GM18526 (cell line): ENCODE data around the gene CSTF1.

ENCODE experiments used
- POLR2A ChIP-seq: IDR thresholded peaks from 3 replicates; pipeline ENCODE4 v1.6.1; 2011; ENCODE audit not compliant: insufficient read length; ENCODE audit errors: extremely low read depth

The CSTF1 gene

DNA sequence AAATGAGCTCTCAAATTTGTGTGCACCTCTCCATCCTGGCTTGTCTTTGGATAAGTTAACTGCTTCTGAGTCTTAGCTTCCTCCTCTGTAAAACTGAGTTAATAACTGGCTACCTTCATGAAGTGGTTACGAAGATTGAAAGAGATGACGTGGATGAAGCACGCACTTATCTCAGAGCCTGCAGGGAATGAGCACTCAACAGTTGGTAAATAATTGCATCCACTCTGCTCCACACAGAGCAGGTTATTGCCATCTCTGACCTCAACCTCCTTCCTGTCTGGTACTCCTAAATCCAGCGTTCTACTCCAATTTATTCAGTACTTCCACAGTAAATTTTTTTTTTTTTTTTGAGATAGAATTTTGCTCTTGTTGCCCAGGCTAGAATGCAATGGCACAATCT, 7.3 kb upstream of the CSTF1 start:
- TF ChIP-seq POLR2A, result no peak

DNA sequence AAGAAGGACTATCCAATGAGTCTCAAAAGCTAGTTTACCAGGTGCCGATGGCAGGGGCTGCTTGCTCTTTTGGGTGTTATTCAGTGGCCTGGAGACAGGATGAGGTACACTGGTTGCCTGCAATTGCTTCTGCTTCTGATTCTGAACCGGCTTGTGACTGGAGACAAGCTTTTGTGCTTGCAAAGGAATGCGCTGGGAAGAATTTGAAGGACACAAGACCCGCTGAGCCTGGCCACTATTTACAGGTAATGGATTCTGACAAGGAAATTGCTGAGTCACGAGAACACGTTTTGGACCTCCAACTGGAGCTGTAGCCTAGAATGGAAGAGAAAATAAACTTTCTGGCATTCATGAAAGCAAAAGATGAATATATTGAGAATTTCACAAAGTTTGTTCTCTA, 6.2 kb upstream of the CSTF1 start:
- no peak for TF ChIP-seq POLR2A

DNA sequence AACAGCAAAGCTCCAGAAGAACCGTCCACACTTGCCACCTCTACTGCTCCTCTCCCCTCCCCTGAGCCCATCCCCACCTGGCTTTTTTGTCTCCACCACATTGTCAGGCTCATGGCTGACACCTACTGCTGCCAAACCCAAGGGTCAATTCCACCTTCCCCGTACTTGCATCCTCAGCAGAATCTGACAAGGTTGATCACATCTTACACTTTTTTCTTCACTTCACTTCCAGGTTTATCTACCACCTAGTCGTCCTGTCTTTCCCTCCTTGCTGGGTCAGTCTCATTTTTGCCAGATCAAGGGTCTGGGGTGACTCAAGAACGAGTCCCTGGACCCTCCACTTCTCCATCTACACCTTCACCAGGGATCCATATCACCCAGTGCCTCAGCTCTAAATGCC, 3.6 kb upstream of the CSTF1 start:
- no peak for TF ChIP-seq POLR2A

DNA sequence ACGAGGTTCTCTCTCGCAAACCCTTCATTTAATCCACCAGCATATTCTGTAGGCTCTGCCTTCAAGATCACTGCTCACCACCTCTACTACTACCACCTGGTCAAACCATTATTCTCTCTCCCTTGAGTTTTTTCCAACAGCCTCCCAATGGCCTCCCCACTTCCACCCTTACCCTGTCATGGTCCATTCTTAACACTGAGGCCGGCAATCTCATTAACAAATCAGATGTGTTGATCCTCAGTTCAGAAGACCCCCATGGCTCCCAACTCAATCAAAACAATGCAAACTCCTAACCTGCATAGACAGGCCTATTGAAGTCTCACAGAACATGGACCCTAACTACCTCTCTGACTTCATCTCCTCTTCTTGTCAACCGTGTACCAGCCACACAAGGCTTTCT, 2.6 kb upstream of the CSTF1 start:
- no peak for TF ChIP-seq POLR2A

DNA sequence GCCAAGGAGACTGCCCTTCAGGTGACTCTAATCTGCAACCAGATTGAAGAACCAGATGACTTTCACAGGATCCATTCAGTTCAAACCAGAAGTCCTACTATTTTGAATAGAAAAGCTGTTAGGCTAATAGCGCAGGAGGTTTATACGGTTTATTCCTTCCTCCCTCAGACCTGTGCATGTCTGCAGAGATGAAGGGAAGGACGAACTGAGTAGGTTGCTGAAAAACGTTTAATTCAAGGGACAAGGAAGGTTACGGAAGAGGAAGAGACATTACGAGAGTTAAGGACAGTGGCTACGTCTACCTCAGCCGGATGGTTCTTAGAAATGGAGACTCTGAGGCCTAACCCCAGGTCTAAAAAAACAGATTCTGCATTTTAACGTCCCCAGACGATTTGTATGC, 1.4 kb upstream of the CSTF1 start:
- TF ChIP-seq POLR2A, result no peak

DNA sequence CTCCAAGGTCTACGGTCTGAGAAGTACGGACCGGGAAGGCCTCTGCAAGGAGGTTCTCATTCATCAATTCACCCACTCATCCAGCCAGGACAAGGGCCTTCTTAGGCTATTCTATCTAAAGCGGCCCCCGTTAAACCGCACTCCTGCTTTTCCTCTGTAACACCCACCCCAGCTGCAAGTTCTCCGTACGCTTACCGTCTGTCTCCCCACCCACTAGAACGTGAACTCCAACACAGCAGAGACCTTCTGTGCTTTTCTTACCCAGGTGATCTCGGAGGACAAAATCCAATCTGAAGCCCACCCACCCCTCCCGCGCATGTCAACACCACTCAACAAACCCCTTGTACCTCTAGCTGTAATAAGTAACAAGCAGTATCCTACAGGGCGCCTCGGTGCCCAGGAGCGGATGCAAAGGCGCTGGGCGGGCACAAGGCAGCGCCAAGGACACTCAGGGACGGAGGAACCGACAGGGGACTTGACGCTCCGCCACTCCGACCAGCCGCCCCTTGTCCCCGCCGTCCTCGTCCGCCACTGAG, 781 bp upstream of the CSTF1 start:
- no peak for TF ChIP-seq POLR2A

DNA sequence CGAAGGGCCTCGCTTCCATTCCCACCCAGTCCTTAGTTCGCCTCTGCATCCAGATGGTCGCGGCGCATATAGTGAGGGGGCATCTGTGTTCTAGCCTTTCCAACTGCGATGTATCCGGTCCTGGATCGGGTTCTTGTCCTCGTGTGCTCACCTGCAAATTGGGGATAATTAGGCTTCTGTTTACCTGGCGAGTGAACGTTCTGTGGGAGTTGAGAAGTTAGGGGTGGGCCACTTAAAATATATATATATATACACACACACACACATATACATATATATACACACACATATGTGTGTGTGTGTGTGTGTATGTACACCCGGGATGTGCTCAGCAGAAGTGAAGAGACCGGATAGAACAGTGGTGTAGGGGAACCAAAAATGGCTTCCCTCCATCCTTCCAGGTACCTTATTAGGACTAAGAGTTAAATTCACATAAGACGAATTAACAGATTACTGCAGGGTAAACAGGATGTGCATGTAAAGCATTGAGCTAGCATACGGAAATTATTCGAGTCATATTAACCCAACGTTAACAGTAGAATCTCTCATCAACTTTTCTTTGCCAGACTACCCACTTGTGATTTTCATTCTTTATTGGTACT, 537 bp downstream of the CSTF1 start:
- TF ChIP-seq POLR2A, result no peak

DNA sequence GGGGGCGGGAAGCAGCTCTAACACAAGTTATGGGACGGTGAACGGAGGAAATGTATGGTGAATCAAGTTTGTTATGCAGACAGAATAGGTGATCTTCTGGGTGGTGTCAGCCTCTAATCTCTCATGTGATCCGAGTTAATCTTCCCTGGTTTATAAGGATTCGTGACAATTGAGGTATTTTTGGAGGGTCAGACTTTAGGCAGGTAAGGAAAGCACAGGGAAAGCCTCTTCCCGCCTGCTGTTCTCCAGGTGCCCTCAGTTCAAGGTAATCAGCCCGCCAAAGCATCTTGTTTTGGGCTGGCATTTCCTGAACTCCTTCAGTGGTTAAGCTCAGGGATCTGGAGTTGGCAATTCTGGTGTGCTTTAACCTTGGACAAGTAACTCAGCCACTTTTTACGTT, 1.2 kb downstream of the CSTF1 start:
- no peak for TF ChIP-seq POLR2A

DNA sequence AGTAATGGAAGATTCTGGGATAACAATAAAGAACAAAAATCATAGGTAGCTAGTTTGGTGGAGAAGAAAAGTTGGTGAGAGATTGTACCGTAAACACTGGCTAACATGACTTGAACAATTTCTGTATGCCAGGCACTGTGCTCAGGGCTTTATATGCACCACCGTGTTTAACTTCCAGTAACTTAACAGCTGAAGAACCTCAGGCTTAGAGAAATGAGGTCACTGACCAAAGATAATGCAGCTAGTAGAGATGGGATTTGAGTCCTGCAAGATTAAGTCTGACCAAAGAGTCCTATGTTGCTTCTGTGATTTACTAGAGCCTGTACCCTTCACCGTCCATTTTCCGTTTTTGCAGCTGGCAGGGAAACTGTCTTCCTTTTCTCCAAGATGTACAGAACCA, 2.7 kb downstream of the CSTF1 start:
- no peak for TF ChIP-seq POLR2A

DNA sequence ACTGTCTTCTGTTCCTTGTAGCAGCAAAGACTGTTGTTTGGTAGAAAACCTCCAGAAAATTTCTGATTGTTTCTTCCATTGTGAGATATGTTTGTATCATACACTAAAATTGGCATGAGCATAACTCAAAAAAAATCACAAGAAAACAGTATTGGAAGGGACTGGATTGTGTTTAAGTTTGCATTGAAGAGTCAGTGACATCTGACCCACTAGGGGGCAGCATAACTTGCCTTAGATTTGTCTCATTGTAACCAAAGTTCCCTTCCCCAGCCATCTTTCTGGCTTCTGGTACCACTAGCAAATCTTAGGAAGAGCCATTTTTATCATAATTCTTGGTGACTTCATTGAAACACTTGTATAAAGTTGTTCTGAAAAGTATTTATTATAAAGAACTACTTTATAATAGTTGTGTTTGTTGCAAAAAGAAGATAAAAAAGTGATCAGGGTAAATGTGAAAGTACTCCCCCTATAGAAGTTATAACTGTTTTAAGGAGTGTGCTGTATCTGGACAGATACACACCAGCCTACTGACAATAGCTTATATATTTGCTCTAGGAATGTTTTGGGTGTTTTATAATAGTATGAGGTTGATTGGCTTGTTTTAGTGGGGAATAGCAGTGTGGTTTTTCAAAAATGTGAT, 7.7 kb downstream of the CSTF1 start:
- no peak for TF ChIP-seq POLR2A

DNA sequence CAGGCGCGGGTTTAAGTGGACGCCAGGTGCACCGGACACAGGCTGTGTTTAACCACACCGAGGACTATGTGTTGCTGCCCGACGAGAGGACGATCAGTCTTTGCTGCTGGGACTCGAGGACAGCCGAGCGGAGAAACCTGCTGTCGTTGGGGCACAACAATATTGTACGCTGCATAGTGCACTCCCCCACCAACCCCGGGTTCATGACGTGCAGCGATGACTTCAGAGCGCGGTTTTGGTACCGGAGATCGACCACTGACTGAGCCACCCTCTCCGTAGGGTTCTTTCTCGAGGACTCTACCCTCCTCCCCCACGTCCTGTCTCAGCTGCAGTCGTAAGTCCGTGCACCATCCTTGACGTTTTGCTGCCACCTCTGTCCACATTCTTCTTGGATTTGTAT, 11.0 kb downstream of the CSTF1 start:
- no peak for TF ChIP-seq POLR2A

DNA sequence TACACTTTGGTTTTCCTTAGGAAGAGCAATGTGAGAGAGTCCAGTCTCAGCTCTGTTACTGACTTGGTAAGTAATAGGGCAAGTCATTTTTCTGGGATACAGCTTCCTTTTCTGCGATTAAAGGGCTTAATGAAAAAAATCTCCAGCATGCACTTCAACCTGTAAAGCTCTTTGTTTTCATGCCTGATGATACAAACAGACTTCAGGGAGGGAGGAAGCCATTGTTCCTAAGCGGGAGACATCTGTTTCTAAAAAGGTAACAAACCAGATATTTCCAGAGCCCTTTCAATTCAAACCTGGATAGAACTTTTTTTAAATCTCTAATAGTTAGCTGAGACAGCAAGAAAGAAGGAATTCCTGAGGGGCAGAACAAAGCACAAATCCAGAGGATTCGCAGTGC, 14.5 kb downstream of the CSTF1 start:
- no peak for TF ChIP-seq POLR2A

DNA sequence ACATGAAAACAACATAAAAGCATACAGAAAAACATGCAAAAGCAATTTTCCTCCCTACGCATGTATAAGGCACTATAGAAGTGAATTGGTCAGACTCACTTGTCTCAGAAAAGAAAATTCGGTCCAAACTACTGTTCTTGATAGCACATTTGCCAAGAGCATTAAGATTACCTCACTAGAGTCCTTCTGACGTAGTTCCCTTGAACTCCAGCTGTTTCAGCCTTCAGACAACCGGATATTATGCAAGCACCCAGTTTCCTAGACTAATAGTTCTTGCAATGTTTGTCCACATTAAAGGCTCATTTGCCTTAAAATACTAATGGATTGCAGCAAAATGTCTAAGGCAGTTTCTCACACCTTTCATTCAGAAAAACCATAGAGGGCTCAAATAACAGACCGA, 17.1 kb downstream of the CSTF1 start:
- TF ChIP-seq POLR2A, result no peak

DNA sequence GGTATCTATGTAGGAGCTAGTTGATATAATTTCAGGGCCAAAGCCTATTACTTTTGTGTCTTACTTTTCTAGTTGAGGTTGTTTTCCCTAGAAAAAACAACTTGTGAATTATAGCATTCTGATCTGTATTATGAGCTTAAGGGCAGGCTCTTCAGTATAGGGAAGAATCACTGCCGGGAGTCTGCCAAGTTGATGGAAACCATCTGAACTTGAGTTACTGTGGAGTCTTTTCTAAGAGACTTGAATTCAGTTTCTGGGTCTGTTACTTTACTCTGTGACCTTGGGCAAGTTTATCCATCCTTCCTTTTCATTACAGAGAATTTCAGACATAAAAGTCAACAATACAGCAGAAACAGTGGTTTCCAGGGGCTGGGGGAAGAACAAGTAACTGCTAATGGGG, 17.5 kb downstream of the CSTF1 start:
- no peak for TF ChIP-seq POLR2A

DNA sequence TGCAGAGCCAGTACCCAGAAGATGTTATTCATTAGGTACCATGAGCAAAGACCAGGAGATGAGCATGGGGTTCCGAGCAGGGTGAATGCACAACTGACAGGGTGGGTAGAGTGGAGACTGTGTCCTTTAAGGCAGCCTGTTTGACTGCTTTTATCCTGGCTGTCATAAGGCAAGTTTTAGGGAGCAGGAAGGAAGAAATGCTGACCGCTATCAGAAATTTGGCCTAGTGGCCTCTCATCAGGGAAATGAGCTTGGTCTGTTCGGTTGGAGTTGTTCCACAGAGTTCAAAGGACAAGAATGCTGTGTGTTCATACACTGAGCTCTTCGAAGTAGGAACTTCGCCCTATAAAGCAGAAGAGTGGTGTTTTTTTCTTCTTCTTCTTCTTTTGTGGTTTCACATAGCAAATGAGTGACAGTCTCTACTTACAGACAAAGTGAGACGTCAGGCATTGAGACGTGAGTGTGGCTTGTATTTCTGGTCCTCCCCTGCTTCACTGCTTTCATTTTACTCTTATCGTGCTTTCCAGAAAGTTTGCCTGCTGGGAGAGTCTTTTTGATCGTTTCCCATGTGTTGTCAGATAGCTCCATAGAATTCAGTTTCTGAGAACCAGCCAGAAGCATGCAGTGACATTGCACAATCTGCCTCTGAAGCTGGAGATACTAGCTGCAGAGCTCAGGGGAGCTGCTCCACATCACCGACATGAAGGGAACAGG, 19.5 kb downstream of the CSTF1 start, which contains the start of gene CASS4:
Gene CASS4 (plus strand): TSS at position 502 of the 714 bp plus-strand sequence. CDS start 199 bp downstream, at position 701.
- no peak for TF ChIP-seq POLR2A

DNA sequence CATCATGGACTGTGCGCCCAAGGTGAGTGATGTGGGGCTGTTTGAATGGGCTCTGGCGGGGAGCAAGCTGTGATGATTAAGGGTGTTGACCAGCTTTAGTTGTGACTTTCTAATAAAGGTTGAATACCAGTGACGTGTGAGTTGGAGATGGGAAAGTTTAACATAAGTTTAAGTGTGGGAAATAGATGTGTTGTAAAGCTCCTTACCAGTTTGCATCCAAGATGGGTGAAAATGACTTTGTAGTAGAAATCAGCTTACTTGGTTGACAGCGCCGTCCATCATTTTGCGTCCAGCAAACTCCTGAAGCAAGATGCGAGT, 20.0 kb downstream of the CSTF1 start:
- TF ChIP-seq POLR2A, result no peak
